Spleen (tissue), 11 donors: ENCODE data around the gene PSME2. TPM values are rescaled to one million over a fixed set of nuclear protein-coding genes. Genes with fewer than 3 reads are reported as not detected.

Source experiments
- DNase-seq: peaks from one replicate; pipeline ENCODE4 v3.0.0-alpha.2; 2020
- H3K27ac ChIP-seq, 8 donors: fragments of 200-600 bp; sonication (generic) in 7 of 8; 1 replicate in 4 of 8; 2 replicates in 4 of 8; pipeline versions ENCODE4 v1.5.0 to v1.8.0; 2016 to 2021; ENCODE audit warnings: inconsistent platforms in 4 of 8, mild to moderate bottlenecking in 4 of 8, moderate library complexity in 1 of 8
- H3K27me3 ChIP-seq, 7 donors: fragments of 200-600 bp; sonication (generic) in 6 of 7; replicated peaks in 1 of 7; 1 replicate in 4 of 7; 2 replicates in 3 of 7; pipeline versions ENCODE4 v1.5.0 to v1.8.0; 2016 to 2021; ENCODE audit warnings: inconsistent platforms in 3 of 7, mild to moderate bottlenecking in 1 of 7
- H3K36me3 ChIP-seq, 6 donors: fragments of 200-600 bp; sonication (generic) in 5 of 6; 1 replicate in 4 of 6; 2 replicates in 2 of 6; pipeline versions ENCODE4 v1.5.0 to v1.8.0; 2016 to 2021; ENCODE audit warnings: inconsistent platforms in 2 of 6
- H3K4me1 ChIP-seq, 6 donors: fragments of 200-600 bp; sonication (generic) in 5 of 6; 1 replicate in 3 of 6; 2 replicates in 3 of 6; pipeline versions ENCODE4 v1.5.0 to v1.8.0; 2016 to 2021; ENCODE audit warnings: inconsistent platforms in 3 of 6
- H3K4me3 ChIP-seq, 8 donors: fragments of 200-600 bp; sonication (generic) in 7 of 8; 1 replicate in 4 of 8; 2 replicates in 4 of 8; pipeline versions ENCODE4 v1.5.0 to v1.8.0; 2016 to 2021; ENCODE audit warnings: inconsistent platforms in 4 of 8, mild to moderate bottlenecking in 4 of 8, moderate library complexity in 2 of 8
- H3K9me3 ChIP-seq, 8 donors: fragments of 200-600 bp; sonication (generic) in 7 of 8; 1 replicate in 4 of 8; 2 replicates in 4 of 8; pipeline versions ENCODE4 v1.5.0 to v1.8.0; 2016 to 2021; ENCODE audit warnings: inconsistent platforms in 4 of 8
- POLR2A ChIP-seq, 3 donors: fragments of 450-650 bp; IDR thresholded peaks; one replicate each; pipeline ENCODE4 v1.5.1; 2017; ENCODE audit warnings: antibody characterized with exemption in 3 of 3, mild to moderate bottlenecking in 1 of 3
- POLR2AphosphoS5 ChIP-seq, 3 donors: sonication (generic); formaldehyde crosslinking; IDR thresholded peaks; one replicate each; pipeline ENCODE4 v1.5.1; 2017; ENCODE audit warnings: antibody characterized with exemption in 3 of 3
- WGBS, 5 donors: extraction: QIAGEN DNeasy Blood & Tissue Kit in 3 of 5; methylation state at CpG; one replicate each; pipeline versions ENCODE4 v1.1.5 to v1.1.7; 2013 to 2018; 5-methylcytosine and 5-hydroxymethylcytosine counted together
- intact Hi-C: fragments of 100-400 bp; cut with DNase I; formaldehyde crosslinking; loops from one replicate; pipeline ENCODE4 v1.15.0; 2023; ENCODE audit warnings: low total_unique reads
- polyA plus RNA-seq, 3 donors: library from polyadenylated mRNA; stranded (reverse); fragments of 200-250 nt; gene quantifications; one replicate each; pipeline ENCODE4 v1.2.1, GENCODE V29; 2013
- total RNA-seq, 7 donors: library from RNA; depleted of rRNA in 3 of 7; stranded (reverse); fragments of >200 nt in 3 of 7; fragmentation: NEBNext Ultra II Directional in 4 of 7; extraction: Animal tissue kit (Norgen Biotek cat#: 25700) in 4 of 7; gene quantifications; one replicate each; pipeline versions ENCODE4 v1.1.0 to v1.2.1, GENCODE V29; 2016 to 2021
- TF ChIP-seq, protein P1 (sequence below), 11 experiments: fragments of 200-600 bp in 7 of 11; fragments of 450-650 bp in 4 of 11; sonication (generic) in 4 of 11; IDR thresholded peaks in 8 of 11; conservative IDR thresholded peaks in 3 of 11; 1 replicate in 7 of 11; 2 replicates in 4 of 11; pipeline versions ENCODE4 v1.4.0 to v1.8.0; 2016 to 2021; ENCODE audit warnings: antibody characterized with exemption in 11 of 11, inconsistent platforms in 4 of 11, mild to moderate bottlenecking in 1 of 11
- donor health status: healthy with polysubstance abuse.
- donor health status: DM: no; HTN: no; CAD: no; lungs with moderate emphysema.
- donor health status: DM: no; HTN: no; CAD: no.
- donor health status: Bipolar disorder and iron deficiency.
- donor health status: healthy.
- donor health status: DM: no; HTN: no; CAD: no.
- donor health status: DM: yes; HTN: yes; CAD: no.

PSME2 gene
- total and polyA plus RNA-seq, 10 donors = 80.0 to 509 (median 258) TPM

- peak in 1 of 3 donors; percentile 64 for TF ChIP-seq POLR2AphosphoS5 (IDR thresholded peaks at IDR 0.05)
- TF ChIP-seq POLR2A (IDR thresholded peaks at IDR 0.05) = no peak
- H3K4me1 ChIP-seq = peaks cover 24 to 85% (median 67%) of the 10 kb centered on the region in 6 donors
- peak overlapping the region in 7 of 8 donors; percentile 17 to 99 (median 63) for H3K27ac ChIP-seq
- WGBS, 5 donors = 66 to 82% (median 70%) methylated on average over 3 of the region's 3 CpGs
- peak; percentile 27 for DNase-seq
- H3K27me3 ChIP-seq = no peaks in the 10 kb centered on the region
- H3K4me3 ChIP-seq = peak overlapping the region in 1 of 8 donors; percentile 11
- H3K36me3 ChIP-seq = peaks cover 30 to 86% (median 71%) of the 10 kb centered on the region in 6 donors
- H3K9me3 ChIP-seq = no peaks in the 10 kb centered on the region
- intact Hi-C loops = no loop called here
These were observed 21.2 kb upstream of the PSME2 start for GRCh38 chr14:24167469-24168114.

GRCh38 chr14:24165785-24166184 is 19.4 kb upstream of the PSME2 start:
- DNase-seq = no peak
- WGBS, 5 donors = 95 to 97% (median 95%) methylated on average over 5 of the region's 5 CpGs
- no peak overlapping the region for H3K4me3 ChIP-seq
- H3K9me3 ChIP-seq = no peaks in the 10 kb centered on the region
- H3K36me3 ChIP-seq = peaks cover 30 to 91% (median 73%) of the 10 kb centered on the region in 6 donors
- no peaks in the 10 kb centered on the region for H3K27me3 ChIP-seq
- H3K27ac ChIP-seq = peak overlapping the region in 5 of 8 donors; percentile 17 to 99 (median 95)
- H3K4me1 ChIP-seq = peaks cover 25 to 80% (median 61%) of the 10 kb centered on the region in 6 donors
- TF ChIP-seq POLR2A (IDR thresholded peaks at IDR 0.05) (no peak), POLR2AphosphoS5 (IDR thresholded peaks at IDR 0.05) (no peak)
- TF ChIP-seq, protein P1, sequence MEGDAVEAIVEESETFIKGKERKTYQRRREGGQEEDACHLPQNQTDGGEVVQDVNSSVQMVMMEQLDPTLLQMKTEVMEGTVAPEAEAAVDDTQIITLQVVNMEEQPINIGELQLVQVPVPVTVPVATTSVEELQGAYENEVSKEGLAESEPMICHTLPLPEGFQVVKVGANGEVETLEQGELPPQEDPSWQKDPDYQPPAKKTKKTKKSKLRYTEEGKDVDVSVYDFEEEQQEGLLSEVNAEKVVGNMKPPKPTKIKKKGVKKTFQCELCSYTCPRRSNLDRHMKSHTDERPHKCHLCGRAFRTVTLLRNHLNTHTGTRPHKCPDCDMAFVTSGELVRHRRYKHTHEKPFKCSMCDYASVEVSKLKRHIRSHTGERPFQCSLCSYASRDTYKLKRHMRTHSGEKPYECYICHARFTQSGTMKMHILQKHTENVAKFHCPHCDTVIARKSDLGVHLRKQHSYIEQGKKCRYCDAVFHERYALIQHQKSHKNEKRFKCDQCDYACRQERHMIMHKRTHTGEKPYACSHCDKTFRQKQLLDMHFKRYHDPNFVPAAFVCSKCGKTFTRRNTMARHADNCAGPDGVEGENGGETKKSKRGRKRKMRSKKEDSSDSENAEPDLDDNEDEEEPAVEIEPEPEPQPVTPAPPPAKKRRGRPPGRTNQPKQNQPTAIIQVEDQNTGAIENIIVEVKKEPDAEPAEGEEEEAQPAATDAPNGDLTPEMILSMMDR (IDR thresholded peaks at IDR 0.05 in 8 of 11, conservative IDR thresholded peaks at IDR 0.05 in 3 of 11) = no peak
- intact Hi-C loops = no loop called here

- Histone ChIP-seq H3K36me3 (peaks cover 30 to 91% (median 75%) of the 10 kb centered on the region in 6 donors), H3K4me1 (peaks cover 31 to 83% (median 67%) of the 10 kb centered on the region in 6 donors), H3K27me3 (no peaks in the 10 kb centered on the region), H3K27ac (peak overlapping the region in 7 of 8 donors; percentile 13 to 99 (median 95)), H3K4me3 (no peak overlapping the region), H3K9me3 (no peaks in the 10 kb centered on the region)
- WGBS, 5 donors = 92 to 96% (median 94%) methylated on average over 11 to 14 of the region's 14 CpGs
- TF ChIP-seq POLR2AphosphoS5 (IDR thresholded peaks at IDR 0.05) = no peak
- TF ChIP-seq, protein P1 (IDR thresholded peaks at IDR 0.05 in 8 of 11, conservative IDR thresholded peaks at IDR 0.05 in 3 of 11) = no peak
- TF ChIP-seq POLR2A (IDR thresholded peaks at IDR 0.05) = no peak
- intact Hi-C loops = no loop called here
- peak; percentile 71 for DNase-seq
These were observed 18.1 kb upstream of the PSME2 start for GRCh38 chr14:24164518-24164991.

DNA sequence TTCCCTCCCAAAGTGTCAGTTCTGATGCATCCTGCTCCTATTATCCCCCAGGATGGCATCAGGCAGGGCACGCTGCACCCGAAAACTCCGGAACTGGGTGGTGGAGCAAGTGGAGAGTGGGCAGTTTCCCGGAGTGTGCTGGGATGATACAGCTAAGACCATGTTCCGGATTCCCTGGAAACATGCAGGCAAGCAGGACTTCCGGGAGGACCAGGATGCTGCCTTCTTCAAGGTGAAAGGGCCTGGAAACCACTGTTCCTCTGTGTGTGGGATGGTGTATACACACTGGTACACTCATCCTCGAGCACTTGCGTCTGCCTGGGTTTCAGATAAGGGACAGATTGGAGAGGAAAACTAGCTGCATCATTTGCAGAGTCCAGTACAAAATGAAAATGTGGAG is 15.7 kb upstream of the PSME2 start:
- Histone ChIP-seq H3K36me3 (peaks cover 30 to 91% (median 77%) of the 10 kb centered on the region in 6 donors), H3K4me1 (peaks cover 31 to 87% (median 69%) of the 10 kb centered on the region in 6 donors), H3K4me3 (peak overlapping the region; percentile 67 to 96 (median 78)), H3K9me3 (no peaks in the 10 kb centered on the region), H3K27me3 (no peaks in the 10 kb centered on the region), H3K27ac (peak overlapping the region; percentile 92 to 99 (median 97))
- intact Hi-C loops = no loop called here
- no peak for DNase-seq
- WGBS, 5 donors = 24 to 55% (median 44%) methylated on average over 6 to 8 of the region's 8 CpGs
- TF ChIP-seq POLR2AphosphoS5 (IDR thresholded peaks at IDR 0.05) = no peak
- TF ChIP-seq, protein P1 (IDR thresholded peaks at IDR 0.05 in 8 of 11, conservative IDR thresholded peaks at IDR 0.05 in 3 of 11) = no peak
